Measurements from ENCODE around the gene PML.
"Not testable (repeated sequence)": the region's sequence is repeated elsewhere in the genome, so short reads cannot be mapped to it uniquely, and the experiment has no call there.

PML gene

GRCh38 chr15:74042603-74043424 lies 48.3 kb downstream of the PML start:
- no peak for DNase-seq

- DNase-seq: no peak
These were observed 49.1 kb downstream of the PML start for GRCh38 chr15:74043425-74044266.

- DNase-seq: no peak
These were observed 50.0 kb downstream of the PML start for GRCh38 chr15:74044267-74045110.

GRCh38 chr15:74045184-74045583 lies 50.7 kb downstream of the PML start:
- no peak for DNase-seq

GRCh38 chr15:74045636-74046274 lies 51.2 kb downstream of the PML start:
- DNase-seq: no peak

GRCh38 chr15:74046275-74046674 lies 51.8 kb downstream of the PML start:
- no peak for DNase-seq

- no peak for DNase-seq
These were observed 55.6 kb downstream of the PML start for GRCh38 chr15:74050127-74050526.

- DNase-seq: no peak
These were observed 56.2 kb downstream of the PML start for GRCh38 chr15:74050556-74051234.

- DNase-seq: not testable (repeated sequence)
These were observed 58.0 kb downstream of the PML start for GRCh38 chr15:74052271-74053260.

GRCh38 chr15:74053517-74053916 lies 59.0 kb downstream of the PML start:
- DNase-seq: no peak

- DNase-seq: no peak
These were observed 59.5 kb downstream of the PML start for GRCh38 chr15:74053941-74054529.

GRCh38 chr15:74055804-74056203 lies 61.3 kb downstream of the PML start:
- DNase-seq: no peak

- not testable (repeated sequence) for DNase-seq
These were observed 61.8 kb downstream of the PML start for GRCh38 chr15:74056330-74056729.

- not testable (repeated sequence) for DNase-seq
These were observed 64.7 kb downstream of the PML start for GRCh38 chr15:74059050-74059833.

GRCh38 chr15:74060251-74060650 lies 65.7 kb downstream of the PML start:
- no peak for DNase-seq

GRCh38 chr15:74062236-74062635 lies 67.7 kb downstream of the PML start:
- no peak for DNase-seq

GRCh38 chr15:74062671-74063070 lies 68.2 kb downstream of the PML start:
- no peak for DNase-seq

- not testable (repeated sequence) for DNase-seq
These were observed 69.1 kb downstream of the PML start for GRCh38 chr15:74063425-74064146.

GRCh38 chr15:74064183-74064582 lies 69.7 kb downstream of the PML start:
- DNase-seq: not testable (repeated sequence)

Measured in NK-92 treated with Interleukin-12 subunit alpha and Interleukin-12 subunit beta, amount 100 ng/mL, for 24 hours (cell line).